ENCODE results near the gene AKR7A2. TPM values are rescaled to one million over a fixed set of nuclear protein-coding genes. Genes with fewer than 3 reads are reported as not detected.

Gene AKR7A2
- total RNA-seq, 1 donor from 2014 or later = 33.5 TPM

- intact Hi-C loops (cut with DNase I) = loop anchor here (1.0 kb wide), 1 partner anchor 308 kb away; no protein-coding TSS in a partner anchor
- DNase-seq (ENCODE audit: low spot score) = no peak
Measured at GRCh38 chr1:19344831-19345230, 32.9 kb upstream of the AKR7A2 start.

- intact Hi-C loops (cut with DNase I) = loop anchor here (1.0 kb wide), 1 partner anchor 309 kb away; no protein-coding TSS in a partner anchor
- DNase-seq (ENCODE audit: low spot score) = no peak
Measured at GRCh38 chr1:19344372-19344810, 32.4 kb upstream of the AKR7A2 start.

- intact Hi-C loops (cut with DNase I) = loop anchor here (1.0 kb wide), 1 partner anchor 310 kb away; no protein-coding TSS in a partner anchor
- DNase-seq (ENCODE audit: low spot score) = no peak
Measured at GRCh38 chr1:19343617-19344350, 31.8 kb upstream of the AKR7A2 start.

DNA sequence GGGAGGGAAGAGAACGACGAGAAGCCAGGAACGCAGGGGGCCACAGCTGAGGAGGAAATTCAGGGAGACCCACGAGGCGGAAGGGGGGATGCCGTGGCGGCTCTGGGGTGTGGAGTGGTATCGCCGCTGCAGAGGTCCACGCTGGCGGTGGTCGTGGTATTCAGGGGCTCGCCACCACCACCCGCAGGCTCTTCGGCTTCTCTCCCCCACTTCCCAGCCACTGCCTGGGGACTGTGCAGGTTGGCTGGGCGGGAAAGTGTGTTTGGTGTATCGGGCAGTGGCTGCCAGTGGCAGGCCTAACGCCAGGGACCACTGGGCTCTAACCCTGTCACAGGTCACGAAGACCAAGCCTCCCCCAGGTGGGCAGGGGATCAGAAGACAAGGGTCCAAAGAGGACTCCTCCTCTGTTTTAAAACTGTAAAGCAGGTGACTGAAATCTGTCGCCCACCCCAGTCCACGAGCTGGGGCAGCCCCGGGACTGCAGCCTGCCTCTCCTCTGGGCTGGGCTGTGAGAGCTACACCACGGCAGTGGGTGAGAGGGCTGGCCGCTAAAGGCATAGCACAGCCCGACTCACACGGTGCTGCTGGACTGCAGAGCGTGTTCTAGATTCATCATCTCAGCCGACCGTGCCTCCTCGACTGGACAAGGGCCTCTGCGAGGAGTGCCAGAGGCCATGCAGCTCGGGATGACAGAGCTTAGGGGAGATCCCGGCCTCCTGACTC lies 31.1 kb upstream of the AKR7A2 start:
- intact Hi-C loops (cut with DNase I) = no loop called here
- no peak for DNase-seq (ENCODE audit: low spot score)

GRCh38 chr1:19342062-19342750 lies 30.3 kb upstream of the AKR7A2 start:
- intact Hi-C loops (cut with DNase I) = no loop called here
- DNase-seq (ENCODE audit: low spot score) = no peak

DNA sequence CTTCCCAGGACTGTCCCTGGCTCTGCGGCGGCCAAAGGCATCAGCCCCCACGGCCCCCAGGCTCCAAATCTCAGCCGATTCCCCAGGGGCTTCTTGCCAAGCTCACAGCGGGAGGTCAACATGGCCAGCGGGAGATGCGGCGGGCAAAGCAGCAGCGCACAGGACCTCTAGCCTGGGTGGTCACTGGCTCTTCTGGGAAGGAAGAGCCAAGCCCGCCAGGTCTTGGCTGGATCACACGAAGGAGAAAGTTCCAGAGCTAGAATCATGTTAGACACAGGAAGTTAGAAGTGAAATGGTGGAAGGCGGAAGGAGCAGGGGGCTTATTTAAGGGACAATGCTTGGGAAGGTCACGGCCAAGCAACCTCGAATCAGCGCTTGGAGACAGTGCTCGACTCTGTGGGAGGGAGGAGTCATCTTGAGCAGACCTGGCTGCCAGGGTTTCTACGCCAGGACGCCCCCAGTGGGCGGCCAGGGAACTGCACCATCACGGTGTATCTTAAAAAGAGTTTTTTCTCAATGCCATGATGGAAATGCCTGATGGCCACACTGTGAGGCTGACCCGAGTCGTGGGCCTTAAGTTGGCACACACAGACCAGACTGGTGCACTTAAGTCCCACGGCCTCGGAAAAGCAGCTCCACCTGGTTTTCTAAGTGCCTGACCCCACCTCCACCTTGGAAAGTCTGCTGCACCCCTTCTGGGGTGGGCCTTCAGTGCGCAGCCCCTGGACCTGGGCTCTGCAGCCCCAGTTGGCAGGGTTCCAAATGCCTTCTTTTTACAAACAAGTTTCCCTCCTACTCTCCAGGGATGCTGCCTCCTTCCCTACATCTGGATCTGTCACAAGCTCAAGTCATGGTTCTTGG lies 29.5 kb upstream of the AKR7A2 start:
- intact Hi-C loops (cut with DNase I) = no loop called here
- peak; percentile 83 for DNase-seq (ENCODE audit: low spot score)

DNA sequence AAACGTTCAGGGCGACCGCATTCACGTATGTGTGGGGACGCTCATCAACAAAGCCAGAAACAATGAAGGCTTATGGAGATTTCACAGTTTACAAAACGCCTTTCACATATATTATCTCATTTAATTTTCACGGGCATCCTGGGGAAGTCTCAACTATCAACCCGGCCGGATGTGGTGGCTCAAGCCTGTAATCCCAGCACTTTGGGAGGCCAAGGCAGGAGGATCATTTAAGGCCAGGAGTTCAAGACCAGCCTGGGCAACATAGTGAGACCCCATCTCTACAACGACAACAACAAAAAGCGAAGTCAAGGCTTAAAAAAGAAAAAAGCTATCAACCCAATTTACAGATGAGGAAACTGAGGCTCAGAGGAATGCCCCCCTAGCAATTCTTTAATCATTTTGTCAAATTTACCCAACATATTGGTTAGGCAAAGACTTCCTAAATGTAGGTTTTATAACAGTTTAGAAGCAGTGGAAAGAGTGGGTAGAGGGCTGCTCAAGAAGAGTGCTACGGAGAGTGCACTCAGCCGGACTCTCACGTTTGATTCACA lies 28.5 kb upstream of the AKR7A2 start:
- intact Hi-C loops (cut with DNase I) = no loop called here
- DNase-seq (ENCODE audit: low spot score) = no peak

DNA sequence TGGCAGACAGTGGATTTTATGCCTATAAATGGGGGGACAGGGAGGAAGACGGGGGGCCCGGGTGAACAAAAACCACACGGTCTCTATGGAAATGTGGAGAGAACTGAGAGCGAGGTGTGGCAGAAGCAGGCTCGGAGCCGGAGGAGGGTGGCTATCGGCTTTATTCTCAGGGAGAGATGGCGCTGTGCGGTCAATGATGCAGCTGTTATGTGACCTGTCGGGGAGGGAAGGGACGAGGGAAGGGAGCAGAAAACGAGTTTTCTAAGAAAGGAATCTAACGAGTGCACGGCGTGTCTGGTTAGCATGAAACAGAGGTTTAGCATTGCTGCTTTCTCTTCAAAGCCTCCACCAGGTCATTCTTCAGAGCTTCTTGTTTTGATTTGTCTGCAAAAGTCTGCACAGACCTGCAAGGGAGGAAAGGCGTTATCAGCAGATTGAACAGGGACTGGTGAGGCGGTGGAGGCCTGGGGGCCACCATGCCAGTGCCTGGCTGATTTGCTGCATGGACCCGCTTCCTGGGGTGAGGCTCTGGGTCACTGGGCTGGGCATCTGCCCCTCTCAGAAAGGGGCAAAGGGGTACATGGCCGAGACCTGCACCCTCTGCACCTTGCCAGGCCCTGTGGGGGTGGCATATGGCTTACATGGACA lies 27.4 kb upstream of the AKR7A2 start:
- intact Hi-C loops (cut with DNase I) = no loop called here
- no peak for DNase-seq (ENCODE audit: low spot score)

- intact Hi-C loops (cut with DNase I) = no loop called here
- no peak for DNase-seq (ENCODE audit: low spot score)
Measured at GRCh38 chr1:19338323-19338762, 26.4 kb upstream of the AKR7A2 start.

DNA sequence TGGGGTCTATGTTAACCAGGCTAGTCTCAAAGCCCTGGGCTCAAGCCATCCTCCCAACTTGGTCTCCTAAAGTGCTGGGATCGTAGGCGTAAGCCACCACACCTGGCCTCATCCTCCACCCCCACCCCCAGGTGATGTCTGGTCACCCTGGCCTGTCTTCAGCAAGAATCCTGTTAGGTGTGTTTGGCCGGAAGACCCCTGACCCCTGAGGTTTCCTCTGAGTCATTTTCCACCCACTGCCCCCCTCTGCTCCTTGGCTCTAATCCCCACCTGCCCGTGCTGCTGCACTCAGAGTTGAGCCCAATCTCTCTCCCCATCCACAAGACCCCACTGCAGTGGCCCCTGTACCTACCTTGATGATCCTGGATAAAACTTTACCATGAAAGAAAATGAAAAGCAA lies 25.3 kb upstream of the AKR7A2 start:
- DNase-seq (ENCODE audit: low spot score) = no peak
- intact Hi-C loops (cut with DNase I) = no loop called here

DNA sequence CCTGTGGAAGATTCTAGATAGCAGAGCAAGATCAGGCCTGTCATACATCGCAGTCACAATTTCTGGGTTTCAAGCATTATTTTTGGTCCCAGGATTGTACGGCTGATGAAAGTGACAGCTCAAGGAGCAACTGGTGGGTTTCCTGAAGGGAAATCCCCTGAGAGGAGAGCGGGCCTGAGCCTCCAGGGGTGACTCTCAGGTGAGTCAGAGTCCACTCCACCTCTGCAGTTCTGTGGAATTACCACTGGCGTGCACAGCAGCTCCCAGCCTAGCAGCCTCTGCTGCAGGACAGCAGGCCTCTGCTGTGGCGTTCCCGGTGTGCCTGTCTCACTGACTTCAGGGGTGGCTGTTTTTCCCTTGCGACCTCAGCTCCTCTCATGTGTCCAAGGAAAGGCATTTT lies 24.6 kb upstream of the AKR7A2 start:
- DNase-seq (ENCODE audit: low spot score) = no peak
- intact Hi-C loops (cut with DNase I) = no loop called here

DNA sequence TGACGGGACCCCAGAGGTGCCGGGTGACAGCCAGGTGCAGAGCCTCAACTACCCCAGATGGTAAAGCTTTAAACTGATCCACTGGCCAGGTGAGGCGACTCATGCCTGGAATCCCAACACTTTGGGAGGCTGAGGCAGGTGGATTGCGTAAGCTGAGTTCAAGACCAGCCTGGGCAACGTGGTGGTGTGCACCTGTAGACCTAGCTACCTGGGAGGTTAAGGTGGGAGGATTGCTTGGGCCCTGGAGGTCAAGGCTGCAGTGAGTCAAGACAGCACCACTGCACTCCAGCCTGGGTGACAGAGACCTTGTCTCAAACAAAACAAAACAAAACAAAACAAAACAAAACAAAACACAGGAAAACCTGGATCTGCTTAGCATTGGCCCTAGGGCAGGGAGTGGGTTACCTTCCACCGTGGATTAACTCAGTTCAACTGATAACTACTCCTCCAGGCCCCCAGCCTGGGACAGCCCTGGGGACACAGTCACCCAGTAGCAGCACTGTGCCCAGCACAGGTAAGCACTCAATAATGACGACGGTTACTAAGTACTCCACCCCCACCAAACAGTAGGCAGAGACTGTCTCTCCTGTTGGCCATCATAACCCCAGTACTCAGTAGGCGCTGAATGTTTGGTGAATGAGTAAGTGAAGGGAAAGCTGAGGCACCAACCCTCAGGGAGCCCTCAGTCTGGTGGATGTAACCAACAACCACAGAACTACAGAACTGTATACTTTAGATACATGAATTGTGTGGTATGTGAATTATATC lies 21.8 kb upstream of the AKR7A2 start:
- intact Hi-C loops (cut with DNase I) = no loop called here
- no peak for DNase-seq (ENCODE audit: low spot score)

DNA sequence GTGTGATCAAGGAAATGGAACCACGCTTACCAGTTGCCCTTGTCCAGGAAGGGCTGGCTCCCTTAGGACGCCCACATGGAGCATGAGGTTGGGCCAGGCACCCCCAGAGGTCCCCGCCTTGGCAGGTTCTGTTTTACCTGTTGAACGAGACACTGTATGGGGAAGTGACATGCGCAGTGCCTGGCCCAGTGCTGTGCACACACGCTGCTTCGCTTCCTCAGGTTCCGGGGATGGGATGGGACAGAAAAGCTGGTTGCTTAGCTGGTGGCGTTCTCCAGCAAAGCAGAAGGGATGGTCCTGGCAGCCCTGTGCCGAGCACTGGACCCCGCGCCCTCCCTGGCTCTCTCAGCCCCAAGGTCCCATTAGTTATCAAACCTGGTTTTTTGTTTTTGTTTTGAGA lies 20.9 kb upstream of the AKR7A2 start:
- intact Hi-C loops (cut with DNase I) = no loop called here
- no peak for DNase-seq (ENCODE audit: low spot score)

DNA sequence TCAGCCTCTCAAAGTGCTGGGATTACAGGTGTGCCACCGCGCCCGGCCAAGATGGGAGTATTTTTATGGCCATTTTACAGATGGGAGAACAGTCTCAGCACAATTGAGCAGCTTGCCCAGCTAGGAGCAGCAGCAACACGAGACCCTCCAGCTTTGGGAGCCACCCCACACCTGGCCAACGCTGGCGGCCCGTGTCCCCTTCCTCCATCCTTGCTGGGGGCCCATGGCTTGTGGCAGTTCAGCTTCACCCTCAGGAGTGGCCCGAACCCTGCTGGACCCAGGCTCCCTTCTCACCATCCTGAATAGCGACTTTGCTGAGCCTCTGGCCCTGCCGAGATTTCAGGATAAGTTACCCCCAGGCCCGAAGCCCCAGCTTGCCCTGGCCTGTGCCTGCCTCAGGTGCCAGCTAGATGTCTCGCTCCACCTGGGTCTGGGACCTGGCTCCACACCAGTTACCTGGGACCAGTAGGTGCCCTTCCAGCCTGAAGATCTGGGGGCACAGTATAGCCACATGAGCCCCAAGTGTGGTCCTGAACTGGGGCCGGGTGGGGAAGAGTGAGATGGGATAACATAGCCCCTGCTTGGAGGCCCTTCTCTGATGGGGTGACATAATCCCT lies 19.4 kb upstream of the AKR7A2 start:
- intact Hi-C loops (cut with DNase I) = no loop called here
- DNase-seq (ENCODE audit: low spot score) = no peak

GRCh38 chr1:19330449-19331135 lies 18.6 kb upstream of the AKR7A2 start:
- no peak for DNase-seq (ENCODE audit: low spot score)
- intact Hi-C loops (cut with DNase I) = no loop called here

DNA sequence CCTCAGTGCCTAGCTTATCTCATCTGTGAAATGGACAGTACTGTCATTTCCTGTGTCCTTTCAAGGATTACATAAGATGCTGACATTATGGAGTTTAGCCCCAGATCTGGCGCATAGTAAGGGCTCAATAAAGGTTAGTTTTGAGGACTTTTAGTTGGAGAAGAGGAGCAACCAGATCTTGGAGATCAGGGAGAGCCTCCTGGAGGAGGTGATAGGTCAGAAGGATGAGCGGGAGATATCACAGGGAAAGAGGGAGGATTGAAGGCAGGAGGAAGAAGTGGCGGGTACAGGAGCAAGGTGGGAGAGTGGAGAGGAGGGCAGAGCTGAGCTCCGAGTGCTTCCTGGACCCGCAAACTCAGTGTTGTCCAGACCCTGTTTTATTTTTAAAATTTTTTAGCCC lies 17.7 kb upstream of the AKR7A2 start:
- no peak for DNase-seq (ENCODE audit: low spot score)
- intact Hi-C loops (cut with DNase I) = no loop called here

- intact Hi-C loops (cut with DNase I) = no loop called here
- no peak for DNase-seq (ENCODE audit: low spot score)
Measured at GRCh38 chr1:19329188-19329587, 17.2 kb upstream of the AKR7A2 start.
